ENCODE data around the gene ATP10D.

The ATP10D gene

GRCh38 chr4:47567511-47567910, 82.4 kb downstream of the ATP10D start:
- H3K9ac ChIP-seq: no peak overlapping the region
- H4K20me1 ChIP-seq: no peaks in the 10 kb centered on the region
- H3K4me3 ChIP-seq: no peak overlapping the region
- no peaks in the 10 kb centered on the region for H3K36me3 ChIP-seq
- no peak overlapping the region for H3K4me2 ChIP-seq
- no peaks in the 10 kb centered on the region for H3K9me3 ChIP-seq
- no peaks in the 10 kb centered on the region for H3K27me3 ChIP-seq
- H3K4me1 ChIP-seq: peaks cover 5% of the 10 kb centered on the region; the same call in 1 of the 2 replicates
- no peak overlapping the region for H3K27ac ChIP-seq
- TF ChIP-seq Cebpa-rat (IDR thresholded peaks at IDR 0.05): no peak

- Histone ChIP-seq H3K27me3 (no peaks in the 10 kb centered on the region), H3K9me3 (no peaks in the 10 kb centered on the region), H3K4me2 (no peak overlapping the region), H3K27ac (no peak overlapping the region), H3K4me3 (no peak overlapping the region), H3K4me1 (no peaks in the 10 kb centered on the region), H4K20me1 (no peaks in the 10 kb centered on the region), H3K36me3 (no peaks in the 10 kb centered on the region), H3K9ac (no peak overlapping the region)
- TF ChIP-seq Cebpa-rat (IDR thresholded peaks at IDR 0.05): no peak
Measured at GRCh38 chr4:47570816-47571215, 85.7 kb downstream of the ATP10D start.

GRCh38 chr4:47572981-47573380, 87.9 kb downstream of the ATP10D start:
- Histone ChIP-seq H3K9me3 (no peaks in the 10 kb centered on the region), H3K4me3 (no peak overlapping the region), H3K4me1 (no peaks in the 10 kb centered on the region), H3K27ac (no peak overlapping the region), H3K36me3 (no peaks in the 10 kb centered on the region), H3K27me3 (no peaks in the 10 kb centered on the region), H3K9ac (no peak overlapping the region), H4K20me1 (no peaks in the 10 kb centered on the region), H3K4me2 (no peak overlapping the region)
- TF ChIP-seq Cebpa-rat (IDR thresholded peaks at IDR 0.05): no peak

- H3K9me3 ChIP-seq: no peaks in the 10 kb centered on the region
- no peaks in the 10 kb centered on the region for H3K4me1 ChIP-seq
- no peaks in the 10 kb centered on the region for H4K20me1 ChIP-seq
- no peak overlapping the region for H3K9ac ChIP-seq
- H3K4me3 ChIP-seq: no peak overlapping the region
- no peak for TF ChIP-seq Cebpa-rat (IDR thresholded peaks at IDR 0.05)
- peaks cover 6% of the 10 kb centered on the region for H3K36me3 ChIP-seq
- H3K4me2 ChIP-seq: no peak overlapping the region
- no peaks in the 10 kb centered on the region for H3K27me3 ChIP-seq
- H3K27ac ChIP-seq: no peak overlapping the region
Measured at GRCh38 chr4:47577779-47578553, 92.9 kb downstream of the ATP10D start.

GRCh38 chr4:47579235-47579634, 94.2 kb downstream of the ATP10D start:
- H3K27me3 ChIP-seq: no peaks in the 10 kb centered on the region
- no peak overlapping the region for H3K4me3 ChIP-seq
- no peak overlapping the region for H3K9ac ChIP-seq
- H3K27ac ChIP-seq: no peak overlapping the region
- H3K36me3 ChIP-seq: peaks cover 6% of the 10 kb centered on the region
- no peak for TF ChIP-seq Cebpa-rat (IDR thresholded peaks at IDR 0.05)
- no peak overlapping the region for H3K4me2 ChIP-seq
- H3K9me3 ChIP-seq: no peaks in the 10 kb centered on the region
- H3K4me1 ChIP-seq: no peaks in the 10 kb centered on the region
- H4K20me1 ChIP-seq: no peaks in the 10 kb centered on the region

GRCh38 chr4:47590325-47590724, 105.2 kb downstream of the ATP10D start:
- no peaks in the 10 kb centered on the region for H3K27me3 ChIP-seq
- TF ChIP-seq Cebpa-rat (IDR thresholded peaks at IDR 0.05): no peak
- no peak overlapping the region for H3K4me2 ChIP-seq
- no peak overlapping the region for H3K27ac ChIP-seq
- H3K9me3 ChIP-seq: peaks cover 20% of the 10 kb centered on the region
- no peak overlapping the region for H3K9ac ChIP-seq
- no peaks in the 10 kb centered on the region for H3K4me1 ChIP-seq
- H4K20me1 ChIP-seq: no peaks in the 10 kb centered on the region
- no peak overlapping the region for H3K4me3 ChIP-seq
- H3K36me3 ChIP-seq: peaks cover 17% of the 10 kb centered on the region; the same call in 1 of the 2 replicates

- Histone ChIP-seq H3K9me3 (no peaks in the 10 kb centered on the region), H3K4me1 (no peaks in the 10 kb centered on the region), H3K27ac (no peak overlapping the region), H3K36me3 (no peaks in the 10 kb centered on the region), H3K9ac (no peak overlapping the region), H3K4me2 (no peak overlapping the region), H4K20me1 (no peaks in the 10 kb centered on the region), H3K4me3 (no peak overlapping the region), H3K27me3 (no peaks in the 10 kb centered on the region)
- TF ChIP-seq Cebpa-rat (IDR thresholded peaks at IDR 0.05): no peak
Measured at GRCh38 chr4:47597696-47598095, 112.6 kb downstream of the ATP10D start.

- Histone ChIP-seq H3K27me3 (no peaks in the 10 kb centered on the region), H3K9me3 (0 out of 2 replicates have a peak, but pooled peaks cover 2% of the 10 kb centered on the region)
Measured at GRCh38 chr4:47598320-47598719, 113.2 kb downstream of the ATP10D start.

GRCh38 chr4:47598896-47599295, 113.8 kb downstream of the ATP10D start:
- no peaks in the 10 kb centered on the region for H3K27me3 ChIP-seq
- no peaks in the 10 kb centered on the region for H4K20me1 ChIP-seq
- H3K27ac ChIP-seq: no peak overlapping the region
- H3K36me3 ChIP-seq: no peaks in the 10 kb centered on the region
- H3K9me3 ChIP-seq: 0 out of 2 replicates have a peak, but pooled peaks cover 3% of the 10 kb centered on the region
- no peak overlapping the region for H3K4me2 ChIP-seq
- no peak overlapping the region for H3K4me3 ChIP-seq
- H3K9ac ChIP-seq: no peak overlapping the region
- TF ChIP-seq Cebpa-rat (IDR thresholded peaks at IDR 0.05): no peak
- H3K4me1 ChIP-seq: no peaks in the 10 kb centered on the region

More at GRCh38 chr4:47598320-47598719, 113.2 kb downstream of the ATP10D start:
- Histone ChIP-seq H3K36me3 (no peaks in the 10 kb centered on the region), H3K4me2 (no peak overlapping the region), H3K27ac (no peak overlapping the region), H3K4me3 (no peak overlapping the region), H3K4me1 (no peaks in the 10 kb centered on the region), H3K9ac (no peak overlapping the region), H4K20me1 (no peaks in the 10 kb centered on the region)
- no peak for TF ChIP-seq Cebpa-rat (IDR thresholded peaks at IDR 0.05)

GRCh38 chr4:47606482-47606881, 121.4 kb downstream of the ATP10D start:
- Histone ChIP-seq H3K27ac (no peak overlapping the region), H3K9me3 (0 out of 2 replicates have a peak, but pooled peaks cover 3% of the 10 kb centered on the region), H3K36me3 (no peaks in the 10 kb centered on the region), H3K4me3 (no peak overlapping the region), H3K9ac (no peak overlapping the region), H3K4me2 (no peak overlapping the region), H3K27me3 (no peaks in the 10 kb centered on the region), H3K4me1 (no peaks in the 10 kb centered on the region), H4K20me1 (no peaks in the 10 kb centered on the region)
- TF ChIP-seq Cebpa-rat (IDR thresholded peaks at IDR 0.05): no peak
